Prostate gland (tissue), 2 donors: ENCODE measurements around the gene FAM83C.

Source experiments
- POLR2A ChIP-seq: fragments of 450-650 bp; IDR thresholded peaks from one replicate; pipeline ENCODE4 v1.6.1; 2016; ENCODE audit warnings: antibody characterized with exemption, mild to moderate bottlenecking
- TF ChIP-seq, protein P1 (sequence below), 4 experiments: fragments of 200-600 bp in 2 of 4; fragments of 450-650 bp in 2 of 4; sonication (generic) in 2 of 4; IDR thresholded peaks; 1 replicate in 3 of 4; 2 replicates in 1 of 4; pipeline ENCODE4 v1.5.1; 2016 to 2019; ENCODE audit warnings: antibody characterized with exemption in 4 of 4, mild to moderate bottlenecking in 2 of 4, moderate library complexity in 2 of 4

DNA sequence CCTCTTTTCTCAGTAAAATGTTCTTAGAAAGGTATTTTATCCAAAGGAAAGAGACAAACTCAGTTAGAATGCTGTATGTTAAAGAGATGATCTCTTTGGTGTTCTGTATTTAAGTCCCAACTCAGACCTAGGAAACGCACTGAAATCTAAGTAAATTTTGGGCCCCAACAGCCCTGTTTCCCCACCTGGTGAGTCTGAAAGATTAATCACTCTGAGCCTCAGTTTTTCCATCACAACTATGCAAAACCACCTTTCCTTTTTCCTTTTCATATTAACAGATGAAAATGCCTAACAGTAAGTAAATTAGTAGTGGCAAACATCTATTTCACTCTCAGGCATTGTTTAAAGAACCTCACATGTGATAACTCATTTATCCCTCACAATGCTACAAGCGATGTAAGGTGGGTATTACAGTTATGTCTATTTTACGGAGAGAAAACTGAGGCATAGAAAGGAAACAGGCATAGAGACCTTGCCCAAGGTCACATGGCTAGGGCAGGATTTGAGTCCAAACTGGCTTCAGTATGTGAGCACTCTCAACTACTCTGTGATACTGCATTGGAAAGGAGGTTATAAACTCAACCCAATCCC, 36.0 kb upstream of the FAM83C start:
- TF ChIP-seq, protein P1, sequence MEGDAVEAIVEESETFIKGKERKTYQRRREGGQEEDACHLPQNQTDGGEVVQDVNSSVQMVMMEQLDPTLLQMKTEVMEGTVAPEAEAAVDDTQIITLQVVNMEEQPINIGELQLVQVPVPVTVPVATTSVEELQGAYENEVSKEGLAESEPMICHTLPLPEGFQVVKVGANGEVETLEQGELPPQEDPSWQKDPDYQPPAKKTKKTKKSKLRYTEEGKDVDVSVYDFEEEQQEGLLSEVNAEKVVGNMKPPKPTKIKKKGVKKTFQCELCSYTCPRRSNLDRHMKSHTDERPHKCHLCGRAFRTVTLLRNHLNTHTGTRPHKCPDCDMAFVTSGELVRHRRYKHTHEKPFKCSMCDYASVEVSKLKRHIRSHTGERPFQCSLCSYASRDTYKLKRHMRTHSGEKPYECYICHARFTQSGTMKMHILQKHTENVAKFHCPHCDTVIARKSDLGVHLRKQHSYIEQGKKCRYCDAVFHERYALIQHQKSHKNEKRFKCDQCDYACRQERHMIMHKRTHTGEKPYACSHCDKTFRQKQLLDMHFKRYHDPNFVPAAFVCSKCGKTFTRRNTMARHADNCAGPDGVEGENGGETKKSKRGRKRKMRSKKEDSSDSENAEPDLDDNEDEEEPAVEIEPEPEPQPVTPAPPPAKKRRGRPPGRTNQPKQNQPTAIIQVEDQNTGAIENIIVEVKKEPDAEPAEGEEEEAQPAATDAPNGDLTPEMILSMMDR (IDR thresholded peaks at IDR 0.05), result no peak
- no peak for TF ChIP-seq POLR2A
